BE2C (cell line): ENCODE measurements around the gene UNG.

Experiments
- DNase-seq: peaks from one replicate; pipeline ENCODE4 v3.0.0-alpha.2; 2020
- H3K27me3 ChIP-seq: fragments of 250-450 bp; sonication (Bioruptor Pico); 2 replicates; pipeline ENCODE4 v1.5.1; 2020; ENCODE audit warnings: mild to moderate bottlenecking
- H3K36me3 ChIP-seq: fragments of 250-450 bp; sonication (Bioruptor Pico); 2 replicates; pipeline ENCODE4 v1.5.1; 2020; ENCODE audit warnings: mild to moderate bottlenecking
- H3K4me1 ChIP-seq: fragments of 250-450 bp; sonication (Bioruptor Pico); 2 replicates; pipeline ENCODE4 v1.5.1; 2020
- H3K4me3 ChIP-seq: 2 replicates; pipeline ENCODE4 v1.5.1; 2011; ENCODE audit warnings: low read depth, low read length
- H3K9me3 ChIP-seq: fragments of 250-450 bp; sonication (Bioruptor Pico); 2 replicates; pipeline ENCODE4 v1.5.1; 2020
- TF ChIP-seq, protein P1 (sequence below): IDR thresholded peaks from 2 replicates; pipeline ENCODE4 v1.5.1; 2012; ENCODE audit warnings: mild to moderate bottlenecking, low read depth, low read length

UNG gene

DNA sequence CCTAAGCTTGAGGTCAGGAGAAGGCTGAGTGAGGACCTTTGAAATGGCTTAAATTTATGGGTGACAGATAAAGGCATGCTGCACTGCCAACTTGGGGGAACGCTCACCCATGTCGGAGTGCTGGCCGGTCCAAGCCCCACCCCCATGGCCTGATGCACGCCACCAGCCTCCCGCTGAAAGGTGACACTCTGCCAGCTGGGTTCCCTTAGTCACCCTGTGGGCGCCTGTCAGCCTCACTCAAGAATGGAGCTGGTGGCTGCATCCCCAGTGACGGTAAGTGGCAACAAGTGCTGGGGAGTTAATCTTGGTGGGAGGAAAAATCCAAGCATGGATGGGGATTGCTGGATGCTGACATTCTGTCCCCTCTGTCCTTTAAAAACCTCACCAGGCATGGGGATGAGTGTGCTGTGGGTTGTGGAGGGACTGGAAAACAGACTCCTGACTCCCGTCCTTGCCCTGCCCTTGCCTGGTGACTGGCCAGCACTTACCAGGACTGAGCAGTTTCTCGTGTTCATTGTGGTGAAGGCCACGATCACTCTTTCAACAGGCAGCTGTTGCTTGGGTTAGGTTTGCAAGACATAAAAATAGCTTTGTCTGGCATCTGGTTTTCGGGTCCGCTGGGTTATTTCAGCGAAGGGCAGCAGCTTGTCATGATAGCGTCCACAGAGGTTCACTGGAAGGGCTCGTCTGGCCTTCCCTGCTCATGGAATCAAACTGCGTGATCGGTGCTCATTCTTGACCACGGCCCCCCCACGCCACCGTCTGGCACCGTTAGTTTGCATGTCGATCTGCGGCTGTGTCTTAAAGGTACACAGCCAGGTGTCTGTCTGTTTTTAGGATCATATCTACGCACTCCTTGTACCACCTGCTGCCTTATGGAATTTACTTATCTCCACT, 34.0 kb downstream of the UNG start:
- Histone ChIP-seq H3K4me3 (0 out of 2 replicates have a peak overlapping the region, but pooled peaks have one; percentile 0), H3K4me1 (no peaks in the 10 kb centered on the region)

DNA sequence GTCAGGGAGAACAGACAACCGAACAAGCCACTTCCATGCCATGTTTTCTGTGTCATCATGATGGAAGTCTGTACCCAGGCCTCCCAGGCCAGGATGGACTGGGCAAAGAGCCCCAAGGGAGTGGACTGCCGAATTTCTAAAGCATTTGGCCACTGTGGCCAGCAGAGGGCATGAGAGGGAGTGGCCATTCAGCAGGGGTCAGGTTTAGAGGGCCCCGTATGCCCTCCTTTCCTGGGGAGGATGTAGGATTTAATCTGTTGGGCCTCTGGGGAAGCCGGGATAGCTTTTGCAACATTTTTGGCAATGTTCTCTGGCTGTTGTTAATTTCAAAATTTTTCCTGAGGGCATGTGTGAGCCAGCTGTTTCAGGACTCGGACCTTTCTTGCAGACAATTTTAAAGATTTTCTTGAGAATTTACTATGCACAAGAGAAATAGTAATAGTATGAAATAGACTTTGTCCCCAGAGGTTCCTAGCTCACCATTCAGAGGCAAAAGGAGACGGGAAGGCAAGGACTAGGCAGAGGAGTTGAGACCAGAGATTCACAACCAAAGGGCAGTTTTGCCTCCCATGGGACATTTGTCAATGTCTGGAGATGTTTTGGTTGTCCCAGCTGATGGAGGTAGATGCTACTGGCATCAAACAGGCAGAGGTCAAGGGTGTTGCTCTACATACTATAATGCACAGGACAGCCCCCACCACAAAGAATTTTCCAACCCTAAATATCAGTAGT, 37.0 kb downstream of the UNG start:
- Histone ChIP-seq H3K4me3 (no peak overlapping the region), H3K4me1 (no peaks in the 10 kb centered on the region), H3K27me3 (no peaks in the 10 kb centered on the region; the same call in 1 of the 2 replicates), H3K36me3 (no peaks in the 10 kb centered on the region), H3K9me3 (no peaks in the 10 kb centered on the region)
- TF ChIP-seq, protein P1, sequence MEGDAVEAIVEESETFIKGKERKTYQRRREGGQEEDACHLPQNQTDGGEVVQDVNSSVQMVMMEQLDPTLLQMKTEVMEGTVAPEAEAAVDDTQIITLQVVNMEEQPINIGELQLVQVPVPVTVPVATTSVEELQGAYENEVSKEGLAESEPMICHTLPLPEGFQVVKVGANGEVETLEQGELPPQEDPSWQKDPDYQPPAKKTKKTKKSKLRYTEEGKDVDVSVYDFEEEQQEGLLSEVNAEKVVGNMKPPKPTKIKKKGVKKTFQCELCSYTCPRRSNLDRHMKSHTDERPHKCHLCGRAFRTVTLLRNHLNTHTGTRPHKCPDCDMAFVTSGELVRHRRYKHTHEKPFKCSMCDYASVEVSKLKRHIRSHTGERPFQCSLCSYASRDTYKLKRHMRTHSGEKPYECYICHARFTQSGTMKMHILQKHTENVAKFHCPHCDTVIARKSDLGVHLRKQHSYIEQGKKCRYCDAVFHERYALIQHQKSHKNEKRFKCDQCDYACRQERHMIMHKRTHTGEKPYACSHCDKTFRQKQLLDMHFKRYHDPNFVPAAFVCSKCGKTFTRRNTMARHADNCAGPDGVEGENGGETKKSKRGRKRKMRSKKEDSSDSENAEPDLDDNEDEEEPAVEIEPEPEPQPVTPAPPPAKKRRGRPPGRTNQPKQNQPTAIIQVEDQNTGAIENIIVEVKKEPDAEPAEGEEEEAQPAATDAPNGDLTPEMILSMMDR: peak; percentile 74
- DNase-seq: peak; percentile 45

More for the DNA sequence above, 34.0 kb downstream of the UNG start:
- peak; percentile 32 for DNase-seq
- Histone ChIP-seq H3K27me3 (no peaks in the 10 kb centered on the region), H3K9me3 (no peaks in the 10 kb centered on the region), H3K36me3 (no peaks in the 10 kb centered on the region)
- TF ChIP-seq, protein P1: no peak

DNA sequence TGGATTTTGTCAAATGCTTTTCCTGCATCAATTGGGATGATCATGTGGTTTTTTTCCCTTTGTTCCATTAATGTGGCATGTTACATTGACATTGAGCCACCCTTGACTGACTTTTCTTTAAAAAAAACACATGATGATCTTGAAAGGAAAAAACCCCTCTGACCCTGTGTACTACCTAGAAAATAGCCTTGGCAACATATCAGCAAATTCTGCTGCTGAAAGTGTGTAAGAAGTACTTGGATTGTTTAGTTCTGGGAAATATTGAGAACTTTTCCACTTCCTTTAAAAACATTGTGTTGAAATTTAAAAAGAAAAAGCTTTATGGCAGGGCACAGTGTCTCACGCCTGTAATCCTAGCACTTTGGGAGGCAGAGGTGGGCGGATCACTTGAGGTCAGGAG, 39.7 kb downstream of the UNG start:
- Histone ChIP-seq H3K4me3 (no peak overlapping the region), H3K9me3 (no peaks in the 10 kb centered on the region), H3K27me3 (no peaks in the 10 kb centered on the region; the same call in 1 of the 2 replicates), H3K36me3 (no peaks in the 10 kb centered on the region), H3K4me1 (no peaks in the 10 kb centered on the region)
- TF ChIP-seq, protein P1: no peak
- no peak for DNase-seq

DNA sequence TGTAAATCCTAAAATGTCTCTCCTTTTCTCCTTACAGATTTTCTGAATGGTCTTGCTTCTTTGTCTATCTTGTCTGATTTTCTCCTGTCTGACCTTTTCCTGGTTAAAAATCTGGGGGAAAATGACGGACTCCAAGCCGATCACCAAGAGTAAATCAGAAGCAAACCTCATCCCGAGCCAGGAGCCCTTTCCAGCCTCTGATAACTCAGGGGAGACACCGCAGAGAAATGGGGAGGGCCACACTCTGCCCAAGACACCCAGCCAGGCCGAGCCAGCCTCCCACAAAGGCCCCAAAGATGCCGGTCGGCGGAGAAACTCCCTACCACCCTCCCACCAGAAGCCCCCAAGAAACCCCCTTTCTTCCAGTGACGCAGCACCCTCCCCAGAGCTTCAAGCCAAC, 42.0 kb downstream of the UNG start:
- no peaks in the 10 kb centered on the region for H3K4me1 ChIP-seq
- H3K36me3 ChIP-seq: no peaks in the 10 kb centered on the region
- TF ChIP-seq, protein P1: no peak
- no peak for DNase-seq
- no peaks in the 10 kb centered on the region for H3K9me3 ChIP-seq
- H3K27me3 ChIP-seq: no peaks in the 10 kb centered on the region; the same call in 1 of the 2 replicates
- H3K4me3 ChIP-seq: no peak overlapping the region

DNA sequence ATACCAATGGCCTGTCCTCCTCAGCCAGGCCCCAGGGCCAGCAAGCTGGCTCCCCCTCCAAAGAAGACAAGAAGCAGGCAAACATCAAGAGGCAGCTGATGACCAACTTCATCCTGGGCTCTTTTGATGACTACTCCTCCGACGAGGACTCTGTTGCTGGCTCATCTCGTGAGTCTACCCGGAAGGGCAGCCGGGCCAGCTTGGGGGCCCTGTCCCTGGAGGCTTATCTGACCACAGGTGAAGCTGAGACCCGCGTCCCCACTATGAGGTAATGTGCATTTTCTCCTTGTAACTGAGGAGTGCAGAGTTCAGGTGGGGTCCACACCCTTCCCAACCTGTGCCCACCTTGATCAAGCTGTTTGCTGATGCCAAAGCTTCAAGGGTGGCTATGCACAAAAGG, 42.4 kb downstream of the UNG start:
- DNase-seq: no peak
- H3K4me3 ChIP-seq: no peak overlapping the region
- TF ChIP-seq, protein P1: no peak

DNA sequence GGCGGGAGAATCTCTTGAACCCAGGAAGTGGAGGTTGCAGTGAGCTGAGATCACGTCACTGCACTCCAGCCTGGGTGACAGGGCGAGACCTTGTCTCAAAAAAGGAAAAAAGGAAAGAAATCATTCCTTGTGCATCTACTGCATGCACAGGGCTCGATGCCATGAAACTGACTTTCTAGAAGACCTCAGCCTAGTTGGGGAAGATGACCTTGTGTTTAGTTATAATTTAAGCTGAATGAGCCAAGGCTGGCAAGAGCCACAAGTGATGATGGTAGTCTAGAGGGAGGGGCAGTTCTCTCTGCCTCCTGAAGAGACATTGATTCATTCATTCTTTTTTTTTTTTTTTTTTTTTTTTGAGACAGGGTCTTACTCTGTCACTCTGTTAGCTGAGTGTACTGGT, 43.2 kb downstream of the UNG start:
- no peaks in the 10 kb centered on the region; the same call in 1 of the 2 replicates for H3K27me3 ChIP-seq
- no peaks in the 10 kb centered on the region for H3K4me1 ChIP-seq
- no peak for DNase-seq
- TF ChIP-seq, protein P1: no peak
- no peaks in the 10 kb centered on the region for H3K9me3 ChIP-seq
- H3K4me3 ChIP-seq: no peak overlapping the region
- no peaks in the 10 kb centered on the region for H3K36me3 ChIP-seq

More for the DNA sequence above, 42.4 kb downstream of the UNG start:
- no peaks in the 10 kb centered on the region for H3K4me1 ChIP-seq
- H3K36me3 ChIP-seq: no peaks in the 10 kb centered on the region
- no peaks in the 10 kb centered on the region; the same call in 1 of the 2 replicates for H3K27me3 ChIP-seq
- H3K9me3 ChIP-seq: no peaks in the 10 kb centered on the region
